SK-N-MC (cell line): ENCODE data around the gene DIMT1.

Source experiments
- FOXP2 ChIP-seq: optimal IDR thresholded peaks from 2 replicates; pipeline ENCODE3; 2011; ENCODE audit warnings: mild to moderate bottlenecking, moderate library complexity; ENCODE audit not compliant: insufficient read depth; ENCODE audit errors: extremely low read length, control extremely low read depth
- POLR2AphosphoS5 ChIP-seq: IDR thresholded peaks from 2 replicates; pipeline ENCODE4 v1.6.1; 2012; ENCODE audit warnings: mild to moderate bottlenecking, low read depth, low read length, borderline replicate concordance

- TF ChIP-seq FOXP2 (no peak), POLR2AphosphoS5 (peak; percentile 90)
Measured at GRCh38 chr5:62412549-62413329, 9.0 kb upstream of the DIMT1 start, which contains the start of gene IPO11.
